Skeletal muscle tissue (tissue), 4 donors: ENCODE measurements around the gene DUS3L. TPM values are rescaled to one million over a fixed set of nuclear protein-coding genes. Genes with fewer than 3 reads are reported as not detected.

ENCODE experiments used
- H3K27ac ChIP-seq: one replicate; pipeline ENCODE4 v1.7.0; 2013; ENCODE audit warnings: mild to moderate bottlenecking, low read depth, low read length, inconsistent platforms
- H3K27me3 ChIP-seq, 3 donors: one replicate each; pipeline ENCODE4 v1.7.0; 2013; ENCODE audit warnings: low read length in 3 of 3; ENCODE audit not compliant: control insufficient read depth in 3 of 3, insufficient read depth in 3 of 3
- H3K36me3 ChIP-seq, 3 donors: one replicate each; pipeline ENCODE4 v1.7.0; 2013; ENCODE audit warnings: low read length in 3 of 3; ENCODE audit not compliant: control insufficient read depth in 3 of 3, insufficient read depth in 3 of 3
- H3K4me1 ChIP-seq, 3 donors: one replicate each; pipeline ENCODE4 v1.7.0; 2013; ENCODE audit warnings: low read length in 3 of 3, mild to moderate bottlenecking in 3 of 3; ENCODE audit not compliant: control insufficient read depth in 3 of 3, insufficient read depth in 3 of 3
- H3K4me3 ChIP-seq, 3 donors: one replicate each; pipeline ENCODE4 v1.7.0; 2013; ENCODE audit warnings: low read length in 3 of 3
- H3K9ac ChIP-seq, 3 donors: one replicate each; pipeline ENCODE4 v1.7.0; 2013; ENCODE audit warnings: low read length in 3 of 3, mild to moderate bottlenecking in 3 of 3, moderate library complexity in 2 of 3, low read depth in 1 of 3
- H3K9me3 ChIP-seq, 3 donors: one replicate each; pipeline ENCODE4 v1.7.0; 2013; ENCODE audit warnings: low read length in 3 of 3; ENCODE audit not compliant: control insufficient read depth in 3 of 3
- total RNA-seq: library from RNA; depleted of rRNA; stranded (reverse); fragments of >200 nt; gene quantifications from one replicate; pipeline ENCODE4 v1.2.3, GENCODE V29; 2014
- donor health status: Osteomylitis.

DUS3L gene
- total RNA-seq, 1 donor from 2014 or later = 15.7 TPM

DNA sequence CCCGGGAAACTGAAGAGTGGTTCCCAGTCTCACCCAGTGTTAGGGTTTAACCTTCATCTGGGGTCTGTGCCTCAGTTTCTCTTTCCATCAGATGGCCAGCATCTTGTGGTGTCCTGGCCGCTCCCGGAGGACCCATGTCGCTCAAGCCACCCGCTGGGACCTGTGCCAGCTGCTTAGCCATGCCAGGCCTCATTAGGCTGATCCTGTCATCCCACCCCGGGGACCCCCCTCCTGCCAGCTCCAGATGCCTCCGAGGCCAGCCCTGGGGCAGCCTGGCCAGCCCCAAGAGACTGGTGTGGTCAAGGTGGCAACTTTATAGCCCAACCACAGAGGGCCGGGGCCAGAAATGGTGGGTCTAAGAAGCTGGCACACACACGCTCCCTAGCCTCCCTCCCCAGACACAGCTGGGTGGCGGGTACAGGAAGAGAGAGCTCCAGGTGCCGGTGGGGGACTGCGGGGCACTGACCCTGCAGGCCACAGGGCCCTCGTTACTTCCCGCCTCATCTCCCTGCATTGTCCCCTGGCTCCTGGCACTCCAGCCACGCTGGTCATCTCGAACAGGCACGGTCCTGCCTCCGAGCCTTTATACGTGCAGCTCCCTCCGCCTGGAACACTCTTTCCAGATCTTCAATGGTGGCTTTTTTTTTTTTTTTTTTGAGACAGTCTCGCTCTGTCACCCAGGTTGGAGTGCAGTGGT is 17.3 kb upstream of the DUS3L start:
- Histone ChIP-seq H3K27me3 (peaks cover 28 to 32% (median 31%) of the 10 kb centered on the region in 3 donors), H3K27ac (no peak overlapping the region), H3K4me3 (no peak overlapping the region), H3K36me3 (no peaks in the 10 kb centered on the region), H3K9me3 (no peaks in the 10 kb centered on the region), H3K4me1 (peaks cover 4 to 6% (median 5%) of the 10 kb centered on the region in 3 donors), H3K9ac (no peak overlapping the region)

- Histone ChIP-seq H3K9me3 (no peaks in the 10 kb centered on the region), H3K4me1 (peaks cover 4 to 7% (median 5%) of the 10 kb centered on the region in 3 donors), H3K4me3 (no peak overlapping the region), H3K27me3 (peaks cover 34 to 45% (median 38%) of the 10 kb centered on the region in 3 donors), H3K9ac (no peak overlapping the region), H3K27ac (no peak overlapping the region), H3K36me3 (no peaks in the 10 kb centered on the region)
Measured at GRCh38 chr19:5806905-5807304, 15.9 kb upstream of the DUS3L start.

DNA sequence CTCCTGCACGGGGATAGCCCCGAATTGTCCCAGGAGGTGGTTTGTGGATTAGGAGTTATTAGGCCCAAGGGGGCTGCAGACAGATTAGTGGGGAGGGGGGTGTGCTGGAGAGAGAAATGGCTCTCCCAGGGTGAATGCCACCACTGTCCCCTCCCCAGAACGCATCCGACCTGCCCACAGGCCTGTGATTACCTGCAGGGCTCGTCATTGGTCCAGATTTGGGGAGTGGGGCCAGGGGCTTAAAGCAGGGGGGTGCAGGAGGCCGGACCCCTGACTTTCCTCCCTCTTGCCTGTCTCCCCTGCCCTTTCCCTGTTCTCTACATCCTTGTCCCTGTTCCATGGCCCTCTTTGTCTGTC is 15.1 kb upstream of the DUS3L start:
- no peak overlapping the region for H3K4me3 ChIP-seq
- no peak overlapping the region for H3K9ac ChIP-seq
- H3K27me3 ChIP-seq = peaks cover 37 to 52% (median 46%) of the 10 kb centered on the region in 3 donors
- H3K4me1 ChIP-seq = peaks cover 4 to 7% (median 5%) of the 10 kb centered on the region in 3 donors
- H3K27ac ChIP-seq = no peak overlapping the region
- H3K36me3 ChIP-seq = no peaks in the 10 kb centered on the region
- H3K9me3 ChIP-seq = no peaks in the 10 kb centered on the region

DNA sequence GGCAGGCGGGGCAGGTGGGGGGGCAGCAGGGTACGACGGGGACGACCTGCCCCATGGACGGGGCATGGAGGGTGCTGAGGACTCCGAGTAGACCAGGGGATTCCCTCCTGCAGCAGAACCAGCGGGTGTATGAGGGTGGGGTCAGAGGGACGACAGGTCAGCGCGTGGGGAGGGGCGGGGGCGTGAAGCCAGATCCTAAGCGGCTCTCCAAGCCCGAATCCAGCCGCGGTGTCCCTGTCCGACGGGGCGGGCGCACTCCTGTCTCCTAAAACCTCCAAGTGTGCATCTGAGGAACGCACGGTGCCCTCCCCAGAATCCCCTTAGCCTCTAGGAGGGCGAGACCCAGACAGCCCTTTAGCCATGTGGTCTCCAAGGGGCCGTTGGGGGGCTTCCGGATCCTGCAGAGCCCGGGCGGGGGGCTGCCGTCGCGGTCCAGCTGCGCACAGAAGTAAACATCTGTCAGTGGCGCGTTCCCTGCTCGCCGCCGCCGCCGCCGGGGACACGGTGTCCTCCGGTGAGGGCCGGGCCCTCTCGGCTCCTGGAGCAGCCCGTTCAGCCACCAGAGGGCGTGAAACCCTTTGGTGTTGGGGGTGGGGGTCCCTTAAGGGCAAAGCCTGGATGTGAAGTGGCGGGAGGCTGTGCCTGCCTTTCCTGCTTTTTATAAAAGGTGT is 14.6 kb upstream of the DUS3L start:
- H3K9ac ChIP-seq = no peak overlapping the region
- H3K36me3 ChIP-seq = no peaks in the 10 kb centered on the region
- no peaks in the 10 kb centered on the region for H3K9me3 ChIP-seq
- peaks cover 42 to 57% (median 51%) of the 10 kb centered on the region in 3 donors for H3K27me3 ChIP-seq
- no peak overlapping the region for H3K4me3 ChIP-seq
- H3K4me1 ChIP-seq = peaks cover 4 to 7% (median 5%) of the 10 kb centered on the region in 3 donors
- H3K27ac ChIP-seq = no peak overlapping the region

GRCh38 chr19:5804516-5805461 is 13.8 kb upstream of the DUS3L start, which contains the start of gene NRTN:
Gene NRTN, plus strand, starts transcription at chr19:5805067. Its CDS starts 19,099 bp downstream, at chr19:5824166.
- Histone ChIP-seq H3K27me3 (peaks cover 45 to 65% (median 59%) of the 10 kb centered on the region in 3 donors), H3K4me1 (peaks cover 4 to 7% (median 5%) of the 10 kb centered on the region in 3 donors), H3K9ac (no peak within 1 kb of the TSS), H3K36me3 (no peaks in the 10 kb centered on the region), H3K27ac (no peak within 1 kb of the TSS), H3K9me3 (no peaks in the 10 kb centered on the region), H3K4me3 (no peak within 1 kb of the TSS)

DNA sequence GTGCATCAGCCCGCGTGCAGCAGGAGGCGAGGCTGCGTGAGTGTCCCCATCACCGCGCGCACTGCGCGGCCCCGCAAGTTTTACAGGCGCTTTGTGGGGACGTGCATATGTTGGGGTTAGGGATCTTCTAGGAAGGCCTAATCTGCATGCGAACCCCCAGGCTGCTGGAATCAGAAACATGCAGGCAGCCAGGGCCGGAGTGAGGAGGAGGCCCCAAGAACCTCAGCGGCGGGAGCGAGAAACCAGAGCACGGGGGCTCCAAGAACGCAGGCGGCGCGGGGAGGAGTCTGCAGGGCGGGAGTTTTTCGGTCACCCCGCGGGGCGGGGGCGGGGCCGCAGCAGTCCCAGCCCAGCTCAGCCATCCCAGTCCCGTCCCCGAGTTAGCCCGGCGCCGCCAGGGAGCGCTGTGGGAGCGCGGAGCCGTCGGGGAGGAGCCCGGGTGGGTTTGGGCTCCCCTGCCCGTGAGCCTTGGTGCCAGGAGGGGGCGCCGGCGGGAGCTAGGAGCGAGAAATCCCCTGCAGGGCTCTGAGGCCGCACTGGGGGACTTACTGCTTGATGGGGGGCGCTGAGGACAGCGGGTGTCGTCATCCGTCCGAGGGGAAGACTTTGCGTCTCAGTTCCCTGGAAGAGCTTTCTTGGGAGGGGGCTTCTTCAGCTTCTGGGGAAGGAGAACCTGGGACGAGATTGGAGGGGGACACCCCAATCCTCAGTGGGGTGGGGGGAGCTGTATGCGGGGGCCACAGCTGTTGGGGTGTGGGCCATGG is 13.0 kb upstream of the DUS3L start:
- Histone ChIP-seq H3K9ac (peak overlapping the region in 1 of 3 donors; percentile 33), H3K27me3 (peaks cover 47 to 73% (median 65%) of the 10 kb centered on the region in 3 donors), H3K4me1 (peaks cover 4 to 7% (median 5%) of the 10 kb centered on the region in 3 donors), H3K36me3 (no peaks in the 10 kb centered on the region), H3K27ac (no peak overlapping the region), H3K9me3 (no peaks in the 10 kb centered on the region), H3K4me3 (peak overlapping the region in 2 of 3 donors; percentile 29 to 30)

- H3K4me3 ChIP-seq = peak overlapping the region in 2 of 3 donors; percentile 29 to 30
- H3K9me3 ChIP-seq = no peaks in the 10 kb centered on the region
- peaks cover 47 to 73% (median 65%) of the 10 kb centered on the region in 3 donors for H3K27me3 ChIP-seq
- peaks cover 4 to 7% (median 5%) of the 10 kb centered on the region in 3 donors for H3K4me1 ChIP-seq
- peak overlapping the region in 1 of 3 donors; percentile 33 for H3K9ac ChIP-seq
- H3K36me3 ChIP-seq = no peaks in the 10 kb centered on the region
- no peak overlapping the region for H3K27ac ChIP-seq
Measured at GRCh38 chr19:5803441-5803751, 12.4 kb upstream of the DUS3L start.

DNA sequence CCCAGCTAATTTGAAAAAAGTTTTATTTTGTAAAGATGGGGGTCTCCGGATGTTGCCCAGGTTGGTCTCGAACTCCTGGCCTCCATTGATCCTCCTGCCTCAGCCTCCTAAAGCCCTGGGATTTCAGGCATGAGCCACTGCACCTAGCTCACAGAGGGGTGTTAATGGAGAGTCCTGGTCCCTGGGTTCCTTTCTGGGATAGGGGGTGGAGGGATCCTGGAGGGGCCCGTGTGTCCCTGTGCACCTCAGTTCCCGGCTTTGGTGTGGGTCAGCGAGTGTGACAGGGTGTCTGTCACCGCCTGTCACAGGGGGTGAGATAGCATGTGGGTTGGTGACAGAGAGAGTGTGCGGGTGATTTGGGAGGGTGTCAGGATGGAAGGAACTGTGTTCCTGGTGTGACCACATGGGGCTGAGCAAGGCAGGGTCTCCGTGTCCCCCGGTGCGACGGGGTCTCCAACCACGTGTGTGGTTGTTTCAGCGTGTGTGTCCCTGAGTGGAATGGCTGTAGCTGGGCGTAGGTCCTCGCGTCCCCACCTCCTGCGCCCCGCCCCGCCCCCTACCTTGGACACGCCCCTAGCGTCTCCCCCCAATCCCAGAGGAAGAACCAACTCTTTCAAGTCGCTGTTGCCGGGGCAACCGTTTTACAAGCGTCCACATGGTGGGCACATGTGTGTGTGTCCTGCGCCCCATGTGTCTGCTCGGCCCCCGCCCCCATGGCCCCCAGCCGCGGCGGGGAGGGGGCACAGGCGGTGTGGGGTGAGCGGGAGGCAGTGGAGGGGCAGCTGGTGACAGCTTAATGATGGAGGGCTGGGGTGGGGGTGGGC is 11.0 kb upstream of the DUS3L start:
- no peak overlapping the region for H3K9ac ChIP-seq
- H3K4me1 ChIP-seq = peaks cover 4 to 7% (median 5%) of the 10 kb centered on the region in 3 donors
- no peak overlapping the region for H3K27ac ChIP-seq
- H3K36me3 ChIP-seq = no peaks in the 10 kb centered on the region
- no peaks in the 10 kb centered on the region for H3K9me3 ChIP-seq
- peaks cover 44 to 75% (median 67%) of the 10 kb centered on the region in 3 donors for H3K27me3 ChIP-seq
- H3K4me3 ChIP-seq = no peak overlapping the region
